ENCODE results near the gene RPS15.

GRCh38 chr19:1402411-1403070 lies 35.7 kb upstream of the RPS15 start:
- TF ChIP-seq EZH2phosphoT487 (IDR thresholded peaks at IDR 0.05) (no peak), CTCF (IDR thresholded peaks at IDR 0.05) (no peak)

Measured in neural progenitor cell (in vitro differentiated cells).